Measurements from ENCODE around the gene UTF1. TPM values are rescaled to one million over a fixed set of nuclear protein-coding genes. Genes with fewer than 3 reads are reported as not detected.

UTF1 gene
- total RNA-seq, 1 donor from 2014 or later = not detected

DNA sequence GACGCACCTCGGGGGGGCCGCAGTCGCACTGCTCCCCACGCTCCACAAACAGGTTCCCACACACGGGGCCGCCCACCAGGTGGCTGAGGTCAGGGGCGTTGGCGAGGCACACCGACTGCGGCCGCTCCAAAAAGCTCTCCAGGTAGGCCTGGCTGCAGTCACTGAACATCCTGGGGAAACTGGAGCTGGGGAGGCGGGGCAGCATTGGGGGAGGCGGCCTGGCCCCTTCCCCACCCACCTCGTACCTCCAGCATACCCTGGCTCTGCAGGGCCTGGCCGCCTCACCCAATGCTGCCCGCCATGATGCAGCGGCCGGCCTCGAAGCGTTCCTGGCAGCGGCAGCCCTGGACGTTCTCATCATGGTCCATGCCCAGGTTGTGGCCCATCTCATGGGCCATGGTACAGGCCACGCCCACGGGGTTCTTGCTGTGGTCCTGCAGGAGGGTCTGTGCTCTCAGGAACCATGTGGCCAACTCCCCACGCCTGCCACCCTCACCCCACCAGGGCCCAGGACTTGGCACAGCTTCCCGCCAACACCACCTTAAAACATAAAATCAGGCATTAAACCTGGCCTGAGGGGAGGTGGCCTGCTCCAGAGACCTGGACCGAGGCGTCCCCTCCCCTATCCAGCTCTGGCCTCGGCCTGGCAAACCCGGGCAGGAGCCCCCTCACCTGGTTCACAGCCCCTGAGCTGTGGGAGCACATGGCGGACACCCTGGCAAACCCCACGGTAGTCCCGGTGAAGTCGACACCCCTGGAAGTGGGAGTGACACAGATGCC is 41.7 kb downstream of the UTF1 start:
- H3K36me3 ChIP-seq = no peaks in the 10 kb centered on the region
- intact Hi-C loops (cut with micrococcal nuclease) = no loop called here
- TF ChIP-seq, protein P1, sequence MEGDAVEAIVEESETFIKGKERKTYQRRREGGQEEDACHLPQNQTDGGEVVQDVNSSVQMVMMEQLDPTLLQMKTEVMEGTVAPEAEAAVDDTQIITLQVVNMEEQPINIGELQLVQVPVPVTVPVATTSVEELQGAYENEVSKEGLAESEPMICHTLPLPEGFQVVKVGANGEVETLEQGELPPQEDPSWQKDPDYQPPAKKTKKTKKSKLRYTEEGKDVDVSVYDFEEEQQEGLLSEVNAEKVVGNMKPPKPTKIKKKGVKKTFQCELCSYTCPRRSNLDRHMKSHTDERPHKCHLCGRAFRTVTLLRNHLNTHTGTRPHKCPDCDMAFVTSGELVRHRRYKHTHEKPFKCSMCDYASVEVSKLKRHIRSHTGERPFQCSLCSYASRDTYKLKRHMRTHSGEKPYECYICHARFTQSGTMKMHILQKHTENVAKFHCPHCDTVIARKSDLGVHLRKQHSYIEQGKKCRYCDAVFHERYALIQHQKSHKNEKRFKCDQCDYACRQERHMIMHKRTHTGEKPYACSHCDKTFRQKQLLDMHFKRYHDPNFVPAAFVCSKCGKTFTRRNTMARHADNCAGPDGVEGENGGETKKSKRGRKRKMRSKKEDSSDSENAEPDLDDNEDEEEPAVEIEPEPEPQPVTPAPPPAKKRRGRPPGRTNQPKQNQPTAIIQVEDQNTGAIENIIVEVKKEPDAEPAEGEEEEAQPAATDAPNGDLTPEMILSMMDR (IDR thresholded peaks at IDR 0.05; ENCODE audit: borderline replicate concordance) = no peak
- H3K9me3 ChIP-seq (replicated peaks) = no peaks in the 10 kb centered on the region
- DNase-seq = no peak
- H3K27me3 ChIP-seq (ENCODE audit: low read depth) = peaks cover 37% of the 10 kb centered on the region
- H3K27ac ChIP-seq (replicated peaks) = no peak overlapping the region
- H3K4me1 ChIP-seq = peaks cover 7% of the 10 kb centered on the region
- no peak overlapping the region for H3K4me3 ChIP-seq

DNA sequence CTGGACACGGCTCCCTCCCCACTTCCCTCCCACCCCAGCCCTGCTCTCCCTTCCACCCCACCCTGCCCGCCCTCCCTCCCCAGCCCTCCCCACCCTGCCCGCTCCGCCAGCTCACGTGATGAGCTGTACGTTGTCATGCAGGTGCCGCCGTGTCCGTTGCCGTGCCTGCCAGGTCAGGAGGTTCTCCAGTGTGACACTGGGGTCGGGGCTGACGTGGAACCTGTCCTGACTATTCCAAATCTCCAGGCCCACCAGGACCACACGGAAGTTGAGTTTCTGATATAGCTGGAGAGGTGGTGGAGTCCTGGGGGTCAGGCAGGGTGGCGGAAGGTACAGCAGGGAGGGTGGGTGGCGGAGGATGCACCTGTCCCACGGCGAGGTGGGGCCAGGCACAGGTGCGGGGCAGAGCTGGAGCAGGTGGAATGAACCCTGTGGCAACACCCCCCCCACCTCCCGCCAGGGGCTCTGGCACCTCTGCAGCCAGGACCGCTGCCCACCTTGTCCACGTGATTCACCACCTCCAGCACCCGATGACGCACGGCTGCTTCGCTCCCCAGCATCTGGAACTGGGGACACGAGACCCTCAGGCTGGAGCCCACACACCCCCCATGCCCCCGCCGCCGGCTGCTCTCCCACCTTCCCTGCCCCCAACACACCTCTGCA is 42.4 kb downstream of the UTF1 start:
- intact Hi-C loops (cut with micrococcal nuclease) = no loop called here

DNA sequence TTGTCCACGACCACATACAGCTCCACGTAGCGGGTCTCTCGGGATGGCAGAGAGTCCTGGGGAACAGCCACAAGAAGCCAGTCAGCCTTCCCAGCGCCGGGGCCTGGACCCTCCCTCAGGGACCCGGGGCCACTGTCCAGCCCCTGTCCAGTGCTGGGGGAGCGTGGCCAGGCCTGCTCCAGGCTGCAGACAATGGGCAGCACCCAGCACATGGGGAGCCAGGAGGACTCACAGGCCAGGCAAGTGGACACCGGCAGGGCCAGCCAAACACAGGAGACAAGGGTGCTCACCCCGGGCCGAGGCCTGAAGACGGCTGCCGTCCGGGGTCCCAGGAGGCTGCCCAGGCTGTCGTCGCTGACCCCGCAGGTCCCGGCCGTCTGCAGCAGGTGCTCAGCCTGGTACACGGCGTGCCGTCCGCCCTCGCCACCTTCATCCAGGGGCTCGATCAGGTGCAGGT is 43.0 kb downstream of the UTF1 start:
- peaks cover 39% of the 10 kb centered on the region for H3K27me3 ChIP-seq (ENCODE audit: low read depth)
- no peaks in the 10 kb centered on the region for H3K36me3 ChIP-seq
- TF ChIP-seq, protein P1 (IDR thresholded peaks at IDR 0.05; ENCODE audit: borderline replicate concordance) = no peak
- H3K4me3 ChIP-seq = no peak overlapping the region
- H3K27ac ChIP-seq (replicated peaks) = no peak overlapping the region
- peaks cover 14% of the 10 kb centered on the region for H3K4me1 ChIP-seq
- DNase-seq = no peak
- no peaks in the 10 kb centered on the region for H3K9me3 ChIP-seq (replicated peaks)
- intact Hi-C loops (cut with micrococcal nuclease) = no loop called here

More for the DNA sequence above, 42.4 kb downstream of the UTF1 start:
- H3K27ac ChIP-seq (replicated peaks) = no peak overlapping the region
- no peak for DNase-seq
- TF ChIP-seq, protein P1 (IDR thresholded peaks at IDR 0.05; ENCODE audit: borderline replicate concordance) = no peak
- H3K27me3 ChIP-seq (ENCODE audit: low read depth) = peaks cover 43% of the 10 kb centered on the region
- no peaks in the 10 kb centered on the region for H3K36me3 ChIP-seq
- H3K9me3 ChIP-seq (replicated peaks) = no peaks in the 10 kb centered on the region
- no peak overlapping the region for H3K4me3 ChIP-seq
- peaks cover 14% of the 10 kb centered on the region for H3K4me1 ChIP-seq

DNA sequence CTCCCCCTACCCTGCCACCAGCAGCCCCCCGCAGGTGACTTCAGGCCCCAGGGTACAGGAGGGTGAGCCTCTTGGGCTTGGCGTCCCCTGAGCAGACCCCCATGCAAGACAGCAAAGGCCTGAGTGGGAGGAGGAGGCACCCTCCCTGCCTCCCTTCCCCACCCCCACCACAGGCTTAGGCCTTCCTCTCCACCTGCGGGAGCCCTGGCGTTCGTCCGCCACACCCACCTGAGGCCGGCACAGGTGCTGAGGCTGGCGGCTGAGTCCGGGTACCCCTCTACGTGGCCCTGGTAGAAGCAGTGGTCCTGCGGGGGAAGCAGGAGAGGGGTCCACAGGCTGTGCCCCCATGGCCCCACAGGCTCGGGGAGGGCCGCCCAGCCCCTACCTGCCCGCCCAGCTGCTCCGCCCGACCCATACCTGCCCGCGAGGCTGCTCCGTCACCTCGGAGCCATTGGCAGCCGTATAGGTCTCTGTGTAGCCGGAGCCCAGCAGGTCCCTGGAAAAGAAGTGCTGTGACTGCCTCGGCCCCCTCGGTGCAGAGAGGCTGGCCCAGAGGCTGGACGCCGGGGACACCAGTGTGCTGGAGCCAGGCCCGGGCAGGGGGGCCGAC is 43.6 kb downstream of the UTF1 start:
- H3K27ac ChIP-seq (replicated peaks) = no peak overlapping the region
- peaks cover under 1% of the 10 kb centered on the region for H3K36me3 ChIP-seq
- no peak overlapping the region for H3K4me3 ChIP-seq
- peaks cover 39% of the 10 kb centered on the region for H3K27me3 ChIP-seq (ENCODE audit: low read depth)
- H3K9me3 ChIP-seq (replicated peaks) = no peaks in the 10 kb centered on the region
- no peak for DNase-seq
- TF ChIP-seq, protein P1 (IDR thresholded peaks at IDR 0.05; ENCODE audit: borderline replicate concordance) = no peak
- peaks cover 14% of the 10 kb centered on the region for H3K4me1 ChIP-seq
- intact Hi-C loops (cut with micrococcal nuclease) = no loop called here

DNA sequence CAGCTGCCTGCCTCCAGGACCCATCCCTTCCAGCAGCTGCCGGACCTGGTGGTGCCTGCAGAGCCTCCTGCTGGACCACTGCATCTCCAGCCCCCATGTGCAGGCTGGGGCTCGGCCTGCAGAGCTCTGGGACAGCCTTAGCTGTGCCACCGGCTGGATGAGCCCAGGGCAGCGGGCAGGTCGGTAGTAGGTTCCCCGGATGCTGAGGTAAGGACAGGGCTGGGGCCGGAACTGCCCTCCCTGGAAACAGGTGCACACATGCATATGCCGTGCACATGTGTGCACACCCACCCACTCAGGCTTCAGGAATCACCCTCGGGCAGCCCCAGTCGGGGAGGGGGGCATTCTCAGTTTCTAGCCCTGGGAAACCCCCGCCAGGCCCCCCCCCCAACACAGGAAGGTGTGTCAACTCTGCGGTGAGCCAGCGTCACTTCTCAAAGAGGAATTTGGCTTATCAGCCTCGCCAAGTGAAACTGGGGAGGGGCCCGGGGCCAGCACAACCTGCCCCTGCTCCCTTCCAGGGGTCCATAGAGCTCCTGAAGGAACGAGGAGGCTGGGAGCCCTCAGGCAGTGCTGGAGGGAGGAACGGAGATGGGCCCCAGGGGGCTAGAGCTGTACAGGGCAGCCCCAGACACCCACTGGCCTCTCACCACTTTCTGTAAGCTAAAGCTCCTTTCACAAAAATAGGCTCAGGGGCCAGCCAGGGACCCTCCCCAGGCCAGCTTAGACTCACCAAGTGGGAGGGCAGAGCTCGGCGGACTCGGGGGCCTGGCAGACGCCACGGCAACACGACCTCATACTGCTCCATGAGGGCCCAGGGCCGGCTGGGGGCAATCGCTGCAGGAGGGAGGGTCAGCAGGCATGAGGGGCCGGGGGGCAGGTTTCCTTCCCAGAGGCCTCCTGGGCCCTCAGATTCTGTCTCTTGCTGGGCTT is 45.0 kb downstream of the UTF1 start:
- Histone ChIP-seq H3K27me3 (ENCODE audit: low read depth) (peaks cover 39% of the 10 kb centered on the region), H3K36me3 (peaks cover 14% of the 10 kb centered on the region), H3K4me3 (peak overlapping the region; percentile 34), H3K9me3 (replicated peaks) (no peaks in the 10 kb centered on the region), H3K4me1 (peaks cover 14% of the 10 kb centered on the region), H3K27ac (replicated peaks) (no peak overlapping the region)
- intact Hi-C loops (cut with micrococcal nuclease) = no loop called here
- no peak for DNase-seq
- TF ChIP-seq, protein P1 (IDR thresholded peaks at IDR 0.05; ENCODE audit: borderline replicate concordance) = no peak
